ENCODE data around the gene MAFG. TPM values are rescaled to one million over a fixed set of nuclear protein-coding genes. Genes with fewer than 3 reads are reported as not detected.
"Not testable (repeated sequence)": the region's sequence is repeated elsewhere in the genome, so short reads cannot be mapped to it uniquely, and the experiment has no call there.

The MAFG gene
- total RNA-seq, 2 donors from 2014 or later = 16.0 to 20.4 TPM

DNA sequence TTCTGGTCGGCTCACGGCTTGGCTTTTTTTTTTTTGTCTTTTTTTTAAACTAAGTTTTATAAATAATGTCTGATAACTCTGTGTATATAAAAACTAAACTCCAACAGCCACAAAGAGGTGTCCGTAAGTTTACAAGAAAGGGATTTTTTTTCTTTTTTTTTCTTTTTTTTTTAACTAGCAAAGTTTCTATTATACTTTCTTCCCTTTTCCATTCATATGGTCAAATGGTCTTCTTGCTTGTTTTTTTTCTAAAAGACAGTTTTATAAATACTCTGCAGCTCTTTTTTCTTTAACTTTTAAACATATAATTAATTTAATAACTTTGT lies 6.0 kb downstream of the MAFG start:
- H3K4me3 ChIP-seq = no peak overlapping the region

DNA sequence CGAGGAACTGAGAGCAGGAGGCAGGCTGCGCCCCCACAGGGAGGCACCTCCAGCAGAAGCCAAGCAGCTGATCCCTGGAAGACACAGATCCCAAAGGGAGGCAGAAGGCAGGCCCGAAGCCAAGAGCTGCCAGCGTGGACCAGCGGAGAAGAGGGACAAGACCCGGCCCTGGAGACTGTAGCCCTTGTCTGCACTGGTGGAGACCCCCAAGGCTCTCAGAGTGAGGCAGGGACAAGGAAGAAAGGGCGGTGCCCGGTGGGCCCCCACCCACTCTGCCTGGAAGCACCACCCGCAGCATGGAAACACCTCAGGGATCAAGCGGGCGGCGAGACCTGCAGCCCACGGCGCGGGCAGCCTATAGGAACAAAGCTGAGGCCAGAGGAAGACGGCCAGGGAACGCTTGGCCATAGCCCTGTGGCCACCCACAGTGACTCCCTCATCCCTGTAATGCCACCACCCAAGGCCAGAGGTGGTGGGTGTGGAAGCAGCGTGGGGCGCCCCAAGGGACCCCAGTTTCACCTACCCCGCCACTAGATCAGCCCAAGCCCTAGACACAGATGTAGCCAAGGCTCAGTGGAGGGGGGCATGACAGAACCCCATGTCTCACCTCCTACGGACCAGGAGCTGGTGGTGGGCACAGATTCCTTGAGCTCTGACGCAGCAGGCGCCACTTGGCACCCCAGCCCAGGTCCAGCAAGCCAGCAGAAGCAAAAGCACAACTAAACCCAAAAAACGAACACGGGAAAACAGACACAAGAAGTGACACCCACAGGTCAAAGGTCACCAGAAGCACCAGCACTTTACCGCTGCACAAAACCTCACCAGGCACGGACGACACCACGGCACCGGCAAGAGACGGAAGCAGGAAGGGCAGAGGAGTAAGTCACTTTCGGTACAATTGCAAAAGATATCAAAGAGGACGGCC lies 6.7 kb downstream of the MAFG start:
- no peaks in the 10 kb centered on the region for H3K9me3 ChIP-seq
- peaks cover 37% of the 10 kb centered on the region for H3K4me1 ChIP-seq
- no peaks in the 10 kb centered on the region for H3K27me3 ChIP-seq
- no peaks in the 10 kb centered on the region for H3K36me3 ChIP-seq
- no peak for TF ChIP-seq CTCF (IDR thresholded peaks at IDR 0.05)
- intact Hi-C loops (cut with DNase I) = no loop called here
- no peak for DNase-seq
- H3K9ac ChIP-seq (ENCODE audit: low read depth in 2 of 2, low read length in 2 of 2) = no peak overlapping the region
- H3K4me3 ChIP-seq = no peak overlapping the region
- H3K27ac ChIP-seq = no peak overlapping the region

More for the DNA sequence above, 6.0 kb downstream of the MAFG start:
- no peak for TF ChIP-seq CTCF (IDR thresholded peaks at IDR 0.05)
- Histone ChIP-seq H3K36me3 (no peaks in the 10 kb centered on the region), H3K27ac (no peak overlapping the region), H3K27me3 (no peaks in the 10 kb centered on the region), H3K9ac (ENCODE audit: low read depth in 2 of 2, low read length in 2 of 2) (no peak overlapping the region), H3K9me3 (no peaks in the 10 kb centered on the region), H3K4me1 (peaks cover 36% of the 10 kb centered on the region)
- no peak for DNase-seq
- intact Hi-C loops (cut with DNase I) = no loop called here

DNA sequence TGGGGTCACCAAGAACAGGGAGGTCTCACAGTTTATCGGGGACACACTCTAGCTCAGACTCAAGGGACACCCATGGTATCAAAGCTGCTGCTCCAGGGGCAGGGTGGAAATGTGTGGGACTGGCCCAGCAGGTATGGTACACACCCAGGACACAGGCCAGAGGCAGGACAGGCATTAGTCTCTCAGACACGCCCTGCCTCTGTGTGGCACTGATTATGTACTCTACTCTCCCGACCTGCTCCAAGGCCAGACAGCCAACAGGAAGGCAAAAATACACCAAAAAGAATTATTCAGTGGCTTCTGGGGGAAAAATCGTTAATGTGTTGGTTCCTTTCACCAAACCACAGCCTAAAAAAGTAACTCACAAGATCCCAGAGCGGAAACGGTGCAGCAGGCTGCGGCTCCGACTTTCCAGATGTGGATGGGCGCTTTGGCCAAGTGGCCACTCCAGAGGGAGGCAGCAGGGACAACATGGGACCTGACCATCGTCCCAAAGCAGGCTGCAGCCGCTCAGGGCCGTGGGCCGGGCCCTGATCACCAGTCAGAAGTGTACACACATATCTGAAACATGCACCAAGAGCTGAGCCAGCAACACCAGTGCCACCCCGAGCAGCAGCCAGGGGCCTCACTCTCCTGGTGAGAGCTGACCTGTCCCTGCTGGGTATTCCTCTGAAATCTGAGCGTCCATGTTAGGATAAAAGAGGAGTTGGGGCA lies 8.5 kb downstream of the MAFG start:
- TF ChIP-seq CTCF (IDR thresholded peaks at IDR 0.05) = no peak
- intact Hi-C loops (cut with DNase I) = no loop called here
- Histone ChIP-seq H3K4me3 (no peak overlapping the region), H3K27ac (peak overlapping the region; percentile 88), H3K9ac (ENCODE audit: low read depth in 2 of 2, low read length in 2 of 2) (peak overlapping the region; percentile 8 to 71), H3K4me1 (peaks cover 25% of the 10 kb centered on the region), H3K9me3 (no peaks in the 10 kb centered on the region), H3K36me3 (peaks cover 6% of the 10 kb centered on the region), H3K27me3 (no peaks in the 10 kb centered on the region)
- peak; percentile 84 for DNase-seq

GRCh38 chr17:81918333-81918669 lies 9.2 kb downstream of the MAFG start:
- H3K9ac ChIP-seq (ENCODE audit: low read depth in 2 of 2, low read length in 2 of 2) = peak overlapping the region in 1 of 2 donors; percentile 71

DNA sequence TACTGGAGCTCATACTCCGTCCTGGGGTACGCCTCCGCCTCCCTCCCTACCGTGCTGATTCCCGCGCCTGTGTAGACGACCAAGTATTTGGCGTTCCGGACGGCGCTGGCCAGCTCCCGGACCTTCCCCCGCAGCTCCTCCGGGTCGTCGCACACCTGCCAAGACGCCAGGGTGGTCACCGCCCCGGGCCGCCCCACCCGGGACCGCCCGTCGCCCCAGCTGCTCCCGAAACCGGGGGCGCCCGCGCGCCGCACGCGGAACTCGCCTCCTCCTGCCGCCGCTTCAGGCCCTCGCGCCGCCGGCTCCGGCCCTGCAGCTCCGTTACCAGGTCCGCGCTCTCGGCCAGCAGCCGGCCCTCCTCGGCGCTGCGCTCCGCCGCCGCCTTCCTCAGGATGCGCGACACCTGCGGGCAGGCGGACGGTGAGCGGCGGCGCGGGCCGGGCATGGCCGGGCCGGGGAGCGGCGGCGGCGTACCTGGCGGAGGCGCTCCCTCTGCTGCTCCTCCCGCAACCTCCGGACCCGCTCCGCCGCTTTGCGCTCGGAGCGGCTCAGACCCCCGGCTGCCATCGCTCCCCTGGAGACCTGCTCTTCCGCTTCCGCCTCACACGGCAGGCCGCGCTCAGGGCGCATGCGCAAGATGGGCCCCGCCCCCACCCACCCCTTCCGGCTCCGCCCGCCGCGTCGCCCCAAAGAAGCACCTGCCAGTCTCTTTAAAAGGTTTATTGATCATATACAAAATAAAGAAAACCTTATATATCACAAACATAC lies 9.8 kb downstream of the MAFG start, which contains the start of gene SIRT7:
SIRT7 (minus strand) TSS at position 612 of the 768 bp plus-strand sequence; CDS start at position 567, 45 bp downstream.
- intact Hi-C loops (cut with DNase I) = no loop called here

More at GRCh38 chr17:81918333-81918669, 9.2 kb downstream of the MAFG start:
- Histone ChIP-seq H3K27ac (peak overlapping the region; percentile 88), H3K4me3 (peak overlapping the region; percentile 86), H3K36me3 (peaks cover 12% of the 10 kb centered on the region), H3K4me1 (peaks cover 20% of the 10 kb centered on the region)
- H3K27me3 ChIP-seq; DNase-seq; H3K9me3 ChIP-seq; intact Hi-C loops (cut with DNase I): not testable (repeated sequence)

More for the DNA sequence above, 9.8 kb downstream of the MAFG start, which contains the start of gene SIRT7:
- peak; percentile 79 for DNase-seq
- Histone ChIP-seq H3K9me3 (no peaks in the 10 kb centered on the region), H3K27ac (peak within 1 kb of the TSS; percentile 88), H3K4me1 (peaks cover 20% of the 10 kb centered on the region), H3K9ac (ENCODE audit: low read depth in 2 of 2, low read length in 2 of 2) (peak within 1 kb of the TSS; percentile 79 to 90), H3K27me3 (no peaks in the 10 kb centered on the region), H3K36me3 (peaks cover 13% of the 10 kb centered on the region), H3K4me3 (peak within 1 kb of the TSS; percentile 86)
- TF ChIP-seq CTCF (IDR thresholded peaks at IDR 0.05) = no peak
